Natural killer cell treated with Interleukin-12 subunit alpha and Interleukin-12 subunit beta and Interleukin-15 and Interleukin-18, amount 100 ng/mL, for 72 hours (primary cell): ENCODE data around the gene GABBR2. TPM values are rescaled to one million over a fixed set of nuclear protein-coding genes. Genes with fewer than 3 reads are reported as not detected.
A peak's percentile ranks its signal among the peaks of the same experiment; 100 is the strongest.
"Not testable (repeated sequence)": the region's sequence is repeated elsewhere in the genome, so short reads cannot be mapped to it uniquely, and the experiment has no call there.

Source experiments
- ATAC-seq, 2 donors: fragments of 150-1000 bp; cut with Tn5 transposase in 1 of 2; sonication (Bioruptor Pico), chemical (Tn5 transposase) in 1 of 2; 2 replicates each; pipeline ENCODE4 v1.10.0; 2021
- DNase-seq: peaks from one replicate; pipeline ENCODE4 v3.0.0; 2022; ENCODE audit warnings: low spot score
- H3K27ac Mint-ChIP-seq, 2 donors: 1 replicate in 1 of 2; 2 replicates in 1 of 2; pipeline ENCODE4 v1.8.0; 2022; ENCODE audit warnings: mixed read lengths in 2 of 2, mild to moderate bottlenecking in 1 of 2, moderate library complexity in 1 of 2
- H3K27me3 Mint-ChIP-seq, 2 donors: 1 replicate in 1 of 2; 2 replicates in 1 of 2; pipeline ENCODE4 v1.8.0; 2022; ENCODE audit warnings: mixed read lengths in 2 of 2
- H3K36me3 Mint-ChIP-seq: one replicate; pipeline ENCODE4 v1.8.0; 2022; ENCODE audit warnings: mixed read lengths
- H3K4me1 Mint-ChIP-seq, 2 donors: 1 replicate in 1 of 2; 2 replicates in 1 of 2; pipeline ENCODE4 v1.8.0; 2022; ENCODE audit warnings: low read depth in 2 of 2, mixed read lengths in 2 of 2, mild to moderate bottlenecking in 1 of 2
- H3K4me3 Mint-ChIP-seq: one replicate; pipeline ENCODE4 v1.8.0; 2022; ENCODE audit warnings: mixed read lengths
- H3K9me3 Mint-ChIP-seq: 2 replicates; pipeline ENCODE4 v1.8.0; 2022; ENCODE audit warnings: mixed read lengths
- total RNA-seq, 2 donors: library from RNA; stranded (reverse); gene quantifications; one replicate each; pipeline ENCODE4 v1.2.3, GENCODE V29; 2022

GABBR2 gene
- total RNA-seq, 2 donors from 2014 or later: not detected

DNA sequence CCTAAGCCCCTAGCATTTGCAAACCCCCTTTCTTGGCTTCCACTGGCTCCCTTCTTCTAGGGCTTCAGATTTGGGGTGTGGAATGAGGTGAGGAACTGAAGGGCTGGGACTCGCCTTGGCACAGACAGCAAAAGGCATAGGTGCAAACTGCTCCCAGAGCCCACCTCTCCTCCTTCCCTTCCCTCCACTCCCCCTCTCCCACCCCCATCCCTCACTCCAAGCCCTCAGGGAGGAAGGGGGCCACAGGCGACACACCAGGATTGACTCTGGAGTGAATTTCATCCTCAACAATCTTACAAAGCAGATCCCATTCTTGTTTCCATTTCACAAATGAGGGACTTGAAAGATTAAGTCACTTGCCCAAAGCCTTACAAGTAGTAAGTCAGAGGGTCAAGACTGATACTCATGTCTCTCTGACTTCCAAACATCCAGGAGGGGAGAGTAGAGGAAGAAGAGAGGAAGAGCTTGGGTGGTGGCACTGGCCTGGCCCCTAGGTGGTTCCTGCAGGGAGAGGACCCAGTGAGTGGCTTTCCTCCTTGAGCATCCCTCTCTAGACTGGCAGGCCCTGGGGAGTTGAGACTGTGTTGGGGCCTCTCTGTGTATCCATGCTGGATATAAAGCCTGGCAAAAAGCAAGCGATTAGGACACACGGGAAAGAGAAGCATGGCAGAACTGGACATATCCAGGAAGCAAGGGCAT lies 193.1 kb downstream of the GABBR2 start:
- ATAC-seq (no peak), DNase-seq (no peak)
- Mint-ChIP-seq H3K36me3 (no peaks in the 10 kb centered on the region), H3K4me1 (no peaks in the 10 kb centered on the region), H3K4me3 (no peak overlapping the region), H3K27ac (no peak overlapping the region), H3K9me3 (no peaks in the 10 kb centered on the region), H3K27me3 (peaks cover 10 to 15% of the 10 kb centered on the region in 2 donors)

DNA sequence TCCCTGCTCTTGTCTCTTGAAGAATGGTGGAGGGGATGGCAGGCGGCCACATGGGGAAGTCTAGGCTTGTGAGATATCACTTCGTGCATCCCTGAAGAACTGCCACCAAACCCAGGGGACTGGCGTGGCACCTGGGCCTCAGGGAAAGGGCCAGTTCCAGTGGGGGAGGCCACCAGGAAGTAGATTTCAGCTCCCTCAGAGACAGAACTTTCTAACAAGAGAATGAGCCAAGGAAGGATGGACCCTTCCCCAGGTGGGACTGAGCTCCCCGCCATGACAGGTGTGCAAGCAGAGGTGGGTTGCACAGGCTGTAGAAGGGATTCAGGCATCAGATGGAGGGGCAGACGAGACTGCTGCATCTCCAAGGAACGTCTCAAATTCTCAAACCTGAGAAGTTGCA lies 193.9 kb downstream of the GABBR2 start:
- no peaks in the 10 kb centered on the region for H3K9me3 Mint-ChIP-seq
- no peaks in the 10 kb centered on the region for H3K36me3 Mint-ChIP-seq
- H3K27ac Mint-ChIP-seq: no peak overlapping the region
- H3K4me3 Mint-ChIP-seq: no peak overlapping the region
- DNase-seq (no peak), ATAC-seq (no peak)
- no peaks in the 10 kb centered on the region for H3K4me1 Mint-ChIP-seq
- peaks cover 5 to 14% of the 10 kb centered on the region in 2 donors for H3K27me3 Mint-ChIP-seq

DNA sequence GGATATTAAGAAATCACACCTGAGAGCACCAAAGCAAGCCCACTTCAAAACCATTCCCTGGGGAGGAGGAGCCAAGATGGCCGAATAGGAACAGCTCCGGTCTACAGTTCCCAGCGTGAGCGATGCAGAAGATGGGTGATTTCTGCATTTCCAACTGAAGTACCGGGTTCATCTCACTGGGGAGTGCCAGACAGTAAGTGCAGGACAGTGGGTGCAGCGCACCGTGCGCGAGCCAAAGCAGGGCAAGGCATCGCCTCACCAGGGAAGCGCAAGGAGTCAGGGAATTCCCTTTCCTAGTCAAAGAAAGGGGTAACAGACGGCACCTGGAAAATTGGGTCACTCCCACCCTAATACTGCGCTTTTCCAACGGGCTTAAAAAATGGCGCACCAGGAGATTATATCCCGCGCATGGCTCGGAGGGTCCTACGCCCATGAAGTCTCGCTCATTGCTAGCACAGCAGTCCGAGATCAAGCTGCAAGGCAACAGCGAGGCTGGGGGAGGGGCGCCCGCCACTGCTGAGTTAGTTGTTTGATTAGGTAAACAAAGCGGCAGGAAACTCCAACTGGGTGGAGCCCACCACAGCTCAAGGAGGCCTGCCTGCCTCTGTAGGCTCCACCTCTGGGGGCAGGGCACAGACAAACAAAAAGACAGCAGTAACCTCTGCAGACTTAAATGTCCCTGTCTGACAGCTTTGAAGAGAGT lies 200.4 kb downstream of the GABBR2 start:
- H3K27me3 Mint-ChIP-seq: peaks cover 8 to 25% of the 10 kb centered on the region in 2 donors
- DNase-seq, H3K36me3 Mint-ChIP-seq, ATAC-seq, H3K4me3 Mint-ChIP-seq, H3K4me1 Mint-ChIP-seq, H3K9me3 Mint-ChIP-seq, H3K27ac Mint-ChIP-seq: not testable (repeated sequence)

DNA sequence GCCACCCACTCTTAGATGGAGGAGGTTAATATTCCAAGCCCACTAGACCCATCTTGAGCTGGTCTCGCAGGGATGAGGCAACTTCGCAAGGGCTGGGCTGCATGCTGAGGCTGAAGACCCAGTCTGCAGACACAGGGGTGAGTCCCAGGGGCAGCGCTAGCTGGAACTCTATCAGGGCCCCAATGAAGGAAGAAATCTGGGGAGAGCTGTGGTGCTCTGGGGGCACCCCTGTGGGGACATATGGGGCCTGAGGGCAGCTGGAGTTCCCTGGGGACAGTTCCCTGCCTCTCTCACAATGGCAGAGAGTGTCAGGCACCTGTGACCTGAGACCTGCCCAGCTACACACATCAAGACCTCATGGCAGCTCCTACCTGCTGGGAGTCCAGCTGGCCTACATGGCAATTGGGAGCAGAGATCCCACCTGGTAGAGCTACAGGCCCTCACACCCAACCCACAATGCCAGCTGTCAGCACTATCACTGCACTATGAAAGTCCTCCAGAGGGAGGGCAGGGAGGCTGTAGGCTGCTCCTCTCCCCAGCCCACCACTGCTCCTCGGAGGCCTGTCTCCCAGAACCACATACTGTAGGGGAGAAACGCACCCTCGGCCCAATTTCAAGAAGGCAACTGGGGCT lies 202.2 kb downstream of the GABBR2 start:
- no peaks in the 10 kb centered on the region for H3K36me3 Mint-ChIP-seq
- H3K27me3 Mint-ChIP-seq: peaks cover 8 to 25% of the 10 kb centered on the region in 2 donors
- H3K9me3 Mint-ChIP-seq: no peaks in the 10 kb centered on the region
- ATAC-seq: peak; percentile 11 to 37
- DNase-seq: no peak
- no peak overlapping the region for H3K4me3 Mint-ChIP-seq
- H3K27ac Mint-ChIP-seq: no peak overlapping the region
- H3K4me1 Mint-ChIP-seq: no peaks in the 10 kb centered on the region

DNA sequence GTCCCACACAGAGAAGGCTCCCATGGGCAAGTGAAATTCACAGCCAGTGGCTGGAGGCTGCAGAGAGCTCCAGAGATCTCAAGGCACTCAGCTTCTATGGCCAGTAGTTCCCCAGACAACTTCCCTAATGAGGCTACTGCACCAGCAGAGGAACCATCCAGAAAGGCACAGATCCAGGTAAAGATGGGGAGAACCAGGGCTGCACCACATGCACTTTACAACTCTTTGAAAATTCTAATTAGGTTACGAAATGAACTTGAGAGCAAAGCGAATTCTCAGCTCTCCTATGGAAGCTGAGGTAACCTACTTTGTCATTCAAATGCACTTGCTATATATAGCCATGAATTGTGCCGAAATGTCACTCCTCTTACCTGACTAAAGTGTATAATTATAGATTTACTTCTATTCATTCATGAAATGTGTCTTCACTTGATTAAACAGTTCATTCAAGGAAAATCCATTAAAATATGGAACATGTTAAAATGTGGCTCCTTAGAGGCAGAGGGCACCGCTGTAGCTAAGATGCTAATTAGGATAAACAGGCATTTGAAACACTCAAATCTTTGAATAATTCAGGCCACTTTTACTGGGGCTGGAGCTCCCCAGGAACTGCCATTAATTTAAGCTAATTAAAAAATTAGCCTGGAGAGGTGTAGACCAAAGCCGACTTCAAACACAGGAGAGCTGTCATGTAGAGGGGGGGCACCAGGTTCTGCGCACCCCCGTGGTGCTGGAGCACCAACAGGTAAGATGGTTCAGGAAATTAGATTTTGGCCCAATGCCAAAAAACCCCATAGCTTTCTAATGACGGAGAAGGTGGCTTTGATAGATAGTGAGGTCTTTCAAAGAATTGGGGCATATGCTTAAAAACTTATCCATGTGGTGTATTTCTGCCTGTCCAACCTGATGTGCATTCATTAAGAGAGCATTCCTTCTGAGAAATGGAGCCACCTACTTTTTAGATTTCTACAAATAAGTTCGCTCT lies 204.1 kb downstream of the GABBR2 start:
- Mint-ChIP-seq H3K27ac (no peak overlapping the region), H3K4me3 (no peak overlapping the region), H3K9me3 (no peaks in the 10 kb centered on the region), H3K27me3 (peaks cover 11 to 14% of the 10 kb centered on the region in 2 donors), H3K36me3 (no peaks in the 10 kb centered on the region), H3K4me1 (no peaks in the 10 kb centered on the region)
- no peak for DNase-seq
- no peak for ATAC-seq

DNA sequence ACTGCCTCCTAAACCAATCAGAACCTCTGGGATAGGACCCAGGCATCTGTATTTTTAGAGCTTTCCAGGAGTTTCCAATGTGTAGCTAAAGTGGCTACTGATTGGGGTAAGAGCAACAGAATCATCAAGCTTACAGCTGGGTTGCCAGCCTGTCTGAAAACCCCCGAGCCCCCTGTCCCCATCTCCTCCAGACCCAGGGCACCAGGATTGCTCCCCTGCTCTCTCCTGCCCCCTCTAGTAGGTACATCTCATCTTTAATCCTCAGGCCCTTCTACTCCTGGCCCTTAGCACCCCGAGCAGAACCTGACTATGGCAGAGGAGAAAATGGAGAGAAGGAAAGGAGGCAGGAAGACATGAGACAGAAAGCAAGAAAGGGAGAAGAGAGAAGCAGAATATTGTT lies 204.9 kb downstream of the GABBR2 start:
- no peak for ATAC-seq
- H3K4me3 Mint-ChIP-seq: no peak overlapping the region
- no peaks in the 10 kb centered on the region for H3K36me3 Mint-ChIP-seq
- H3K27me3 Mint-ChIP-seq: peaks cover 8 to 9% of the 10 kb centered on the region in 2 donors
- no peak for DNase-seq
- no peaks in the 10 kb centered on the region for H3K9me3 Mint-ChIP-seq
- no peak overlapping the region for H3K27ac Mint-ChIP-seq
- no peaks in the 10 kb centered on the region for H3K4me1 Mint-ChIP-seq

DNA sequence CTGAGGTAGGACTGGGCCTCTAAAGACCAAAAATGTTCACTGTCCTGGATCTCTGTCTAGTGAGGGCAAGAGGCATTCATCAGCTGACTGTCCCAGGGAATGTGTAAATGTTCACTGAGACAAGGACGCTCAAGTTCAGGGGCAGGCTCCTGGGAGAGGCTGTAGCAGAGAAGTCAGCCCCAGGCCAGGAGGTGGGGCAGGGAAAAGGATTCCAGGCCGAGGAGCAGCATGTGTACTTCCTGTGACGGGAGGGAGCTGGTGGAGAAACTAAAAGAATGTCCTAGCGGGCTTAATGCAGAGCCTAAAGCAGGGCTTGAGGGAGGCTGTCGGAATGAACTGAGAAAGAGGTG lies 205.8 kb downstream of the GABBR2 start:
- no peaks in the 10 kb centered on the region for H3K36me3 Mint-ChIP-seq
- H3K9me3 Mint-ChIP-seq: no peaks in the 10 kb centered on the region
- H3K27ac Mint-ChIP-seq: no peak overlapping the region
- no peak for DNase-seq
- no peaks in the 10 kb centered on the region for H3K4me1 Mint-ChIP-seq
- ATAC-seq: no peak
- H3K4me3 Mint-ChIP-seq: no peak overlapping the region
- peaks cover 10 to 12% of the 10 kb centered on the region in 2 donors for H3K27me3 Mint-ChIP-seq

DNA sequence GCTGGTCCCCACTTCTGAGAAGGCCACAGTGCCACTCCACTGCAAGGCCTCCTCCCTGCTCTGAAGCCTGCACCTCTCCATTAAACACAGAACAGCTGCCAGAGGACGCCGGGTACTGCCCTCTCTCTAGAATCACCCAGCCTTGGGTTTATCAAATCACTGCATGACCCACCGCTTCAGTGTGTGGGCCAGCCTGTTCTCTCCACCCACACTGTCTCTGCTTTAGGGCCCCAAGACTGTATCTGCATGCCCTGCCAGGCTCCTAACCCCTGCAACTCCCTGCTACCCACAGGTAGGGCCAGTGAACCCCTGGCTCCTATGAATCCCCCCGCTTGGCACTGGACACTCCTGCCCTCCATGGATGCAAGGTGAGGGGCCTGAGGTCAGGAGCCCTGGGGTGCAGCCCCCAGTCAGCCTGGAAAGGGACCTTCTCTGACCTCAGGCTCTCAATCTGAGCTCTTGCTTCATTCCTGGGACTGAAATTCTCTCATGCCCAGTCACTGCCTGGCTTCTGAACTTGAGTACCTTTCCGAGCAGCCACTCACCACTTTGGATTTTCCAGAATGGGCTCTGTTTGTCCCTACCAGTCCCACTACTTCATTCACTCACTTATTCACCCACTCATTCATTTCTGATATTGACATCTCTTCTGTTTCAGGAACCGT lies 206.3 kb downstream of the GABBR2 start:
- Mint-ChIP-seq H3K9me3 (no peaks in the 10 kb centered on the region), H3K4me1 (no peaks in the 10 kb centered on the region), H3K36me3 (no peaks in the 10 kb centered on the region), H3K27me3 (peaks cover 11 to 16% of the 10 kb centered on the region in 2 donors), H3K4me3 (no peak overlapping the region), H3K27ac (no peak overlapping the region)
- ATAC-seq (peak; percentile 17 to 30), DNase-seq (no peak)

DNA sequence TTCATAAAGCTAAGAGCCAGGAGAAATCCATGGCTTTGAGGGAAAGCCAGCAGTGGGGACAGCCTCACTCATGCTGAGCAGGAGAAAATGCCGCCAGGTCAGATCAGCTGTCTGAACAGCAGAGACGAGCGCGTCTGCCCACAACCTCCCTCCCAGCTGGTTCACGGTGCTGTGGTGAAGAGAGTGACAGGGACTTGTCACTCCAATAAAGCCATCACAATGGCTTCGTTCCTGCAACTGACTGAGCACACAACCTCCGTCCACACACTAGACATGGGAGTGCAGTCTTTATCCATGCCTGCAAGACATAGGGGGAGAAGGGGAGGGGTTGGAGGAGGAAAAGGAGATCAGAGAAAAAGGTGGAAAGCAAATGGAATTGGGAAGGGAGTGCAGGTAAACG lies 206.9 kb downstream of the GABBR2 start:
- Mint-ChIP-seq H3K9me3 (no peaks in the 10 kb centered on the region), H3K4me3 (no peak overlapping the region), H3K27ac (no peak overlapping the region)

DNA sequence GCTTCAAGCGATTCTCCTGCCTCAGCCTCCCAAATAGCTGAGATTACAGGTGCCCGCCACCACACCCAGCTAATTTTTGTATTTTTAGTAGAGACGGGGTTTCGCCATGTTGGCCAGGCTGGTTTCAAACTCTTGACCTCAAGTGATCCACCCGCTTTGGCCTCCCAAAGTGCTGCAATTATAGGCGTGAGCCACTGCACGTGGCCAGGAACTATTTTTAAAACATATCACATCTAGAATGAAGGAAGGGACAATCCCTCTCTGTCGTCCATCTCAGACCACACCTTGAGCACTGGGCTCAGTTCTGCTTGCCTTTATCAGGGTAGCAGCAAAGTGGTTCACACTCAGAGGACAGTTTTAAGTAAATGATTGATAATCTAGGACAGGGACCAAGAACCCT lies 207.5 kb downstream of the GABBR2 start:
- not testable (repeated sequence) for DNase-seq, ATAC-seq, H3K4me1 Mint-ChIP-seq, H3K9me3 Mint-ChIP-seq, H3K27ac Mint-ChIP-seq, H3K36me3 Mint-ChIP-seq, H3K4me3 Mint-ChIP-seq
- peaks cover 15 to 16% of the 10 kb centered on the region in 2 donors for H3K27me3 Mint-ChIP-seq

More for the DNA sequence above, 206.9 kb downstream of the GABBR2 start:
- DNase-seq (no peak), ATAC-seq (peak in 1 of 2 donors; percentile 32)
- Mint-ChIP-seq H3K4me1 (no peaks in the 10 kb centered on the region), H3K36me3 (no peaks in the 10 kb centered on the region), H3K27me3 (peaks cover 12 to 16% of the 10 kb centered on the region in 2 donors)

DNA sequence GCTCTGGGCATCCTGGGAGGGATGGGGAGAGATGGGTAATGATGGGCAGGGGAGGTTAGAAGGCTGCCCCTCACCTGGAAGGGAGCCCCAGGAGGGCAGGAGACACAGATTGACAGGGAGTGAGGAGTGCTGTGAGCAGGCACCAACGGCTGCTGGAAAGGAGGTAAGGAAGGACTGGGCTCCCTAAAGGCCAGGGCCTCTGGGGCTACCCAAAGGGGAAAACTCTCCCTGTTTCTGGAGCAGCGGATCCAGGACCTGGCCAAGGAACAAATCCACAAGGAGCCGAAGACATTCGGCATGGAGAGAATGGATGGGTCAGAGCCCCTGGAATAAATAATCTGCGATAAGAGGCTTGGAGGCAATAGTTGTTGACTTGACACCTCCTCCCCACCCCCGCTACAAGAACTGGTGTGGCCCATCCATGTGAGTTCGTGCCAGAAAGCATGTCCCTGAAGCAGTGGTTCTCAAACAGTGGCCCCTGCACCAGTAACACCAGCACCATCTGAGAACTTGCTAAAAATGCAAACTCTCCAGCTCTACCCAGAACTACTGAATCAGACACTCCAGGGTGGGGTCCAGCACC lies 208.3 kb downstream of the GABBR2 start:
- Mint-ChIP-seq H3K36me3 (no peaks in the 10 kb centered on the region), H3K27me3 (peaks cover 14 to 16% of the 10 kb centered on the region in 2 donors), H3K4me1 (no peaks in the 10 kb centered on the region), H3K4me3 (no peak overlapping the region), H3K9me3 (no peaks in the 10 kb centered on the region), H3K27ac (no peak overlapping the region)
- ATAC-seq (no peak), DNase-seq (no peak)

DNA sequence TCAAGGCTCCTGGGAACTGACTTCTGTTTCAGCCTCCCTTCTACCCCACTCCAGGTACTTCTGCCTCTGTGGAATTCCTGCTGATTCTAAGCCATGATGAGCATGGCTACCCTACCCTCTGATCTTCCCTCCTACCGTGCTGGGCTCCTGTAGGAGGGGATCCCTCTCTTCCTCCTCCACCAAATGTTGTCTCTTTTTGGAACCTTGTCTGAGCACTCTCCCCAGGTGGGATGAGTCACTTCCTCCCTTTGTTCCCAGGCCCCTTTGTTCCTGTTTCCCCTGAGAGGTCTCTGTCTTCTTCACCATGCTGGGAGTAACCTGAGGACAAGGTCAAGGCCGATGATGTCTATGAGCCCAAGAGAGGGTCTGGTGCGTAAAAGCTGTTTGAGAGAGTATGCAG lies 213.2 kb downstream of the GABBR2 start:
- H3K27me3 Mint-ChIP-seq: peaks cover 19 to 21% of the 10 kb centered on the region in 2 donors
- H3K4me1 Mint-ChIP-seq: peaks cover 0 to 4% of the 10 kb centered on the region in 2 donors
- ATAC-seq (no peak), DNase-seq (no peak)
- H3K4me3 Mint-ChIP-seq: no peak overlapping the region
- no peak overlapping the region for H3K27ac Mint-ChIP-seq
- no peaks in the 10 kb centered on the region for H3K36me3 Mint-ChIP-seq
- H3K9me3 Mint-ChIP-seq: no peaks in the 10 kb centered on the region

DNA sequence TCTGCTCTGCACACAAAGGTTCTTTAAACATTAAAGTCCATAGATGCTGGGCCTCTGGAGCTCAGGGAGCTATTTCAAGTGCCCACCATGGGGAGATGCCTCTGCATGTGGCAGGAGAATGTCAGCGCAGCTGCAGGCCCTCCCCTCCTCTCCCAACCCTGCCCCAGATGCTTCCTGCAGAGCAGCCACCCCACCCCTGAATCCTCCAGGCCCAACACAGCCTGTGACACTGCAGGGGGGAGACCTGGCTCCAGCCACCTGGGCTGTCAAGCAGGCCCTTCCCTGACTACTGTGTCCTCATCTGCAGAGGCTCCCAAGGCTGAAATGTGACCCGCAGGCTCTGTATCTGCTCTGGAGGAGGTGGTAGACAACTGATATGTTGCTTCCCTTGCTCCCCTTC lies 213.9 kb downstream of the GABBR2 start:
- Mint-ChIP-seq H3K27ac (no peak overlapping the region), H3K36me3 (no peaks in the 10 kb centered on the region), H3K9me3 (no peaks in the 10 kb centered on the region), H3K4me1 (peaks cover 0 to 4% of the 10 kb centered on the region in 2 donors), H3K27me3 (peaks cover 15 to 21% of the 10 kb centered on the region in 2 donors), H3K4me3 (no peak overlapping the region)
- ATAC-seq (no peak), DNase-seq (no peak)
